HG03175 (cell line): ENCODE data around the gene C3orf70.

Source experiments
- ATAC-seq: cut with Tn5 transposase; IDR thresholded peaks from one replicate; pipeline ENCODE4 v1.9.1; 2021; ENCODE audit warnings: mild to moderate bottlenecking, moderate library complexity; ENCODE audit not compliant: unreplicated experiment

Gene C3orf70

GRCh38 chr3:185056908-185057307 lies 96.0 kb downstream of the C3orf70 start:
- ATAC-seq, result no peak

GRCh38 chr3:185052631-185053030 lies 100.2 kb downstream of the C3orf70 start:
- no peak for ATAC-seq

GRCh38 chr3:185051801-185052200 lies 101.1 kb downstream of the C3orf70 start:
- ATAC-seq, result no peak

- ATAC-seq, result no peak
Observed at GRCh38 chr3:185049710-185050109, 103.2 kb downstream of the C3orf70 start.

GRCh38 chr3:185046603-185047002 lies 106.3 kb downstream of the C3orf70 start:
- no peak for ATAC-seq

GRCh38 chr3:185046164-185046515 lies 106.7 kb downstream of the C3orf70 start:
- no peak for ATAC-seq

- no peak for ATAC-seq
Observed at GRCh38 chr3:185042312-185043050, 110.4 kb downstream of the C3orf70 start.

GRCh38 chr3:185041540-185041939 lies 111.3 kb downstream of the C3orf70 start:
- ATAC-seq, result no peak

GRCh38 chr3:185040425-185040824 lies 112.4 kb downstream of the C3orf70 start:
- ATAC-seq, result no peak

- no peak for ATAC-seq
Observed at GRCh38 chr3:185037801-185038200, 115.1 kb downstream of the C3orf70 start.

GRCh38 chr3:185030951-185031350 lies 121.9 kb downstream of the C3orf70 start:
- ATAC-seq, result no peak

GRCh38 chr3:185030399-185030798 lies 122.5 kb downstream of the C3orf70 start:
- no peak for ATAC-seq

- ATAC-seq, result no peak
Observed at GRCh38 chr3:185029086-185029485, 123.8 kb downstream of the C3orf70 start.

GRCh38 chr3:185028121-185028520 lies 124.7 kb downstream of the C3orf70 start:
- ATAC-seq, result no peak
